Measurements from ENCODE around the gene IL3.

IL3 gene

GRCh38 chr5:132057498-132058255 lies 2.8 kb upstream of the IL3 start:
- TF ChIP-seq, protein P1, sequence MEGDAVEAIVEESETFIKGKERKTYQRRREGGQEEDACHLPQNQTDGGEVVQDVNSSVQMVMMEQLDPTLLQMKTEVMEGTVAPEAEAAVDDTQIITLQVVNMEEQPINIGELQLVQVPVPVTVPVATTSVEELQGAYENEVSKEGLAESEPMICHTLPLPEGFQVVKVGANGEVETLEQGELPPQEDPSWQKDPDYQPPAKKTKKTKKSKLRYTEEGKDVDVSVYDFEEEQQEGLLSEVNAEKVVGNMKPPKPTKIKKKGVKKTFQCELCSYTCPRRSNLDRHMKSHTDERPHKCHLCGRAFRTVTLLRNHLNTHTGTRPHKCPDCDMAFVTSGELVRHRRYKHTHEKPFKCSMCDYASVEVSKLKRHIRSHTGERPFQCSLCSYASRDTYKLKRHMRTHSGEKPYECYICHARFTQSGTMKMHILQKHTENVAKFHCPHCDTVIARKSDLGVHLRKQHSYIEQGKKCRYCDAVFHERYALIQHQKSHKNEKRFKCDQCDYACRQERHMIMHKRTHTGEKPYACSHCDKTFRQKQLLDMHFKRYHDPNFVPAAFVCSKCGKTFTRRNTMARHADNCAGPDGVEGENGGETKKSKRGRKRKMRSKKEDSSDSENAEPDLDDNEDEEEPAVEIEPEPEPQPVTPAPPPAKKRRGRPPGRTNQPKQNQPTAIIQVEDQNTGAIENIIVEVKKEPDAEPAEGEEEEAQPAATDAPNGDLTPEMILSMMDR (IDR thresholded peaks at IDR 0.05; ENCODE audit: insufficient read depth, low read depth, low read length, missing control alignments) = no peak
- DNase-seq (ENCODE audit: low read depth) = no peak
- H3K4me3 ChIP-seq (ENCODE audit: low read depth, low read length) = no peak overlapping the region

DNA sequence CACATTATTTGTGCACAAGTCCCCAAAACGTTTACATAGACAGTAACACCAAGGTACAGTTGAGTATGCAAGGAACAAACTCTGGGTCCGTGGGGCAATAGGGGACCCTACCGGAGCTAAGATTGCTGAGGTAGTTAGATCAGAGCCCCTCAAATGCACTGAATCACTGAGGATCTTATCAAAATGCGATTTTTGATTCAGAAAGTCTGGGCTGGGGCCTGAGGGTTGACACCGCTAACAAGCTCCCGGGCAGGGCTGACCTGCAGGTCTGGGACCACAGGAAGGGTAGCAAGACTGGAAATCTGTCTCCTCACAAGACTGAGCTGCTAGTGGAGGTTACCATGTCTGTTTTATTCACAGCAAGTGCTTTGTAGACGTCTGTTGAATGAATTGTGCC lies 1.8 kb upstream of the IL3 start:
- no peak for DNase-seq (ENCODE audit: low read depth)
- no peak overlapping the region for H3K4me3 ChIP-seq (ENCODE audit: low read depth, low read length)
- TF ChIP-seq, protein P1 (IDR thresholded peaks at IDR 0.05; ENCODE audit: insufficient read depth, low read depth, low read length, missing control alignments) = no peak

DNA sequence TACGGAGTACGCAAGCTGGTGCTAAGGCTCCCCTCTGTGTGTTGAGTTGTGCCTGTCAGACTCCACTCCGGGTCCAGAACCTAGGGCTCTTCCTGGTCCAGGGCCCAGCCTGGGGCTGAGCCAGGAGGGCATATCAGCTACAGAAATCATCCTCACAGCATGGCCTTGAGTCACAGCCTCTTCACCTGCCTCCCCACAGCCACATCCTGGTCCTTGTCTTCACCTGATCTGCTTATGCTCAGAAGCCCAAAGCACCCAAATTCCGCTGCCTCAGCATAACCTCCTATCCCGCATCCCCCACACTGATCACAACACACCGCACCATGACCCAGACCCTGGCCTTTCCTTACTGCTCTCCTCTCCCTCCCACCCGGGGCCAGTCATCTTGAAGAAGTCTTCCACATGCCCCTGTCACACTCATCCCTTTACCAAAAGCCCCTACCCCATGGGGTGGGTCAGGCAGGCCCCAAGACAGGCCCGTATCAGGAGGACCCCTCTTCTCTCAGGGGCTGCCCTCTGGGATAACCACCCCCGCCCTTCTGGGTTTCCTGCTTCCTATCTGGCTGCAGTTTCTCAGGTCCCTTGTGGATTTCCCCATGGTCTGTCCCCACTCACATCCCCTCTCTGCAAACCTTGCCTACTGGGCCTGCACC lies 1.3 kb upstream of the IL3 start:
- DNase-seq (ENCODE audit: low read depth) = no peak
- H3K4me3 ChIP-seq (ENCODE audit: low read depth, low read length) = no peak overlapping the region
- TF ChIP-seq, protein P1 (IDR thresholded peaks at IDR 0.05; ENCODE audit: insufficient read depth, low read depth, low read length, missing control alignments) = no peak

DNA sequence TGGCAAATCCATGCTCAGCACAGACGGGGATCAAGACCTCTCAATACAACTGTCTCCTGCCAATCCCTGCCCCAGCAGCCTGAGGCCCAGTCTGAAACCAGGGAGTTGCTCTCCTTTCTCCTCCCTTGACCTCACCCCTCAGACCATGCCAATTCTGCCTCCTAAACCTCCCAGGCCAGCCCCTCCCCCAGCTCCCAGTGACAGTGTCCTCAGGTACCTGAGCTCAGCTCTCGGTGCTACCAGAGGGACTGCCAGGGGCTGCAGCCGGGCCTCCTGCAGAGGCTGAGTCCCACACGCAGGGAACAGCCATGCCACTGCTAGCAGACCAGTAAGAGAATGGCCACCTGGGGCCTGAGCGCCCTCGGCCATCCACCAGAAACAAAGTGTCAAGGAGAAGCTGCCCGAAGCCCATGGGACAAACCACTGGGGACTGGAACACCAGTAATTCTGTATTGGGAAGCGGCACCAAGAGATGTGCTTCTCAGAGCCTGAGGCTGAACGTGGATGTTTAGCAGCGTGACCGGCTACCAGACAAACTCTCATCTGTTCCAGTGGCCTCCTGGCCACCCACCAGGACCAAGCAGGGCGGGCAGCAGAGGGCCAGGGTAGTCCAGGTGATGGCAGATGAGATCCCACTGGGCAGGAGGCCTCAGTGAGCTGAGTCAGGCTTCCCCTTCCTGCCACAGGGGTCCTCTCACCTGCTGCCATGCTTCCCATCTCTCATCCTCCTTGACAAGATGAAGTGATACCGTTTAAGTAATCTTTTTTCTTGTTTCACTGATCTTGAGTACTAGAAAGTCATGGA lies 557 bp upstream of the IL3 start:
- no peak overlapping the region for H3K4me3 ChIP-seq (ENCODE audit: low read depth, low read length)
- TF ChIP-seq, protein P1 (IDR thresholded peaks at IDR 0.05; ENCODE audit: insufficient read depth, low read depth, low read length, missing control alignments) = no peak
- no peak for DNase-seq (ENCODE audit: low read depth)

DNA sequence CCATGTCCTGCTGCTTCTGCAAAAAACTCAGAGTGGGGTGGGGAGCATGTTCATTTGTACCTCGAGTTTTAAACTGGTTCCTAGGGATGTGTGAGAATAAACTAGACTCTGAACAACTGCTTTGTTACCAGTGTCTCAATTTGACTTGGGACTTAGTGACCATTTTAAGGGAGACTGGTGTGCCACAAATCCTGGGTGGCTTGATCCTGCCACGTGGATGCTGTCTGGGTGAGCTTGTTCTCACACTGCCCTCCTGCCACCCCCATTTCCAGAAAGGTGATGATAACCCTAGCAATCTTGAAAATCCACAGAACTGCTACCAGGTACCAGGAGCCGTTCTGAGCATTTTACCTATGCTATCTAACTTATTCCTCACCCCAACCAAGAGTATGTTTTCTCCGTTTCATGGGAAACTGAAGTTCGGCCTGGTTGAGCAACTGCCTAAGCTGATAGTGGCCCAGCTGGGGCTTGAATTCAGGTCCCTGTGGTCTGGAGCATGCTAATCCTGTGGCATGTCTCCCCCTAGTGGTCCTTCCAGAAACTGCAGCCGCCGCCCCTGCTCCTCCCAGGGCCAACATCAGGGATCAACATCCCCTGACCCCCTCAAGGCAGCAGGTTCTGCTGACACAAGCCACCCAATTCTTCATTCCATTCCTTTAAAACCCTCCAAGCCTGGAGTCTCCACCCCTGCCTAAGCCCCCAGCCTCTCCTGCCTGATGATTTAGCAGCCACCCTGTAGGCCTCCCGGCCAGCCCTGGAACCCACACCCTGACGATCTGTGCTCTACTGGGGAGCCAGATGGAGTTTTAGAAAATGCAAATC lies 2.8 kb downstream of the IL3 start:
- H3K4me3 ChIP-seq (ENCODE audit: low read depth, low read length) = no peak overlapping the region
- DNase-seq (ENCODE audit: low read depth) = peak; percentile 77
- TF ChIP-seq, protein P1 (IDR thresholded peaks at IDR 0.05; ENCODE audit: insufficient read depth, low read depth, low read length, missing control alignments) = peak; percentile 95

- TF ChIP-seq, protein P1 (IDR thresholded peaks at IDR 0.05; ENCODE audit: insufficient read depth, low read depth, low read length, missing control alignments) = no peak
- no peak for DNase-seq (ENCODE audit: low read depth)
- H3K4me3 ChIP-seq (ENCODE audit: low read depth, low read length) = no peak overlapping the region
Observed at GRCh38 chr5:132064140-132064539, 3.7 kb downstream of the IL3 start.
